DOHH2 (cell line): ENCODE measurements around the gene TSHZ2.

Experiments used
- EZH2phosphoT487 ChIP-seq: fragments of 200-600 bp; sonication (generic); IDR thresholded peaks from 2 replicates; pipeline ENCODE4 v1.6.1; 2017; ENCODE audit warnings: borderline replicate concordance, mild to moderate bottlenecking, antibody characterized with exemption, low read length, moderate library complexity, mixed read lengths
- TF ChIP-seq, protein P1 (sequence below): fragments of 200-600 bp; sonication (generic); IDR thresholded peaks from one replicate; pipeline ENCODE4 v1.5.1; 2014; ENCODE audit warnings: antibody characterized with exemption, mild to moderate bottlenecking, low read depth, low read length; ENCODE audit not compliant: poor library complexity, severe bottlenecking

DNA sequence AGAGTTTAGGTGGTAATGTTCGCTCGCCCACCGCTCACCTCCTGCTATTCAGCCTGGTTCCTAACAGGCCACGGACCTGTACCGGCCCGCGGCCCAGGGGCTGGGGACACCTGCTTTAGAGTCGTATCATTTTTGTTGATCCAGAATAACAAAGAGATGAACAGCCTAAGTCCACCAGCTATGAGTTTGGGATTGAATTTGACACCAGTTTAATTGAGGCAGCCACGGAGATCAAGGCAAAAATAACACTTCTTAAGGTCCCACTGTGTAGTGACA is 108.5 kb downstream of the TSHZ2 start:
- TF ChIP-seq, protein P1, sequence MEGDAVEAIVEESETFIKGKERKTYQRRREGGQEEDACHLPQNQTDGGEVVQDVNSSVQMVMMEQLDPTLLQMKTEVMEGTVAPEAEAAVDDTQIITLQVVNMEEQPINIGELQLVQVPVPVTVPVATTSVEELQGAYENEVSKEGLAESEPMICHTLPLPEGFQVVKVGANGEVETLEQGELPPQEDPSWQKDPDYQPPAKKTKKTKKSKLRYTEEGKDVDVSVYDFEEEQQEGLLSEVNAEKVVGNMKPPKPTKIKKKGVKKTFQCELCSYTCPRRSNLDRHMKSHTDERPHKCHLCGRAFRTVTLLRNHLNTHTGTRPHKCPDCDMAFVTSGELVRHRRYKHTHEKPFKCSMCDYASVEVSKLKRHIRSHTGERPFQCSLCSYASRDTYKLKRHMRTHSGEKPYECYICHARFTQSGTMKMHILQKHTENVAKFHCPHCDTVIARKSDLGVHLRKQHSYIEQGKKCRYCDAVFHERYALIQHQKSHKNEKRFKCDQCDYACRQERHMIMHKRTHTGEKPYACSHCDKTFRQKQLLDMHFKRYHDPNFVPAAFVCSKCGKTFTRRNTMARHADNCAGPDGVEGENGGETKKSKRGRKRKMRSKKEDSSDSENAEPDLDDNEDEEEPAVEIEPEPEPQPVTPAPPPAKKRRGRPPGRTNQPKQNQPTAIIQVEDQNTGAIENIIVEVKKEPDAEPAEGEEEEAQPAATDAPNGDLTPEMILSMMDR: no peak
- no peak for TF ChIP-seq EZH2phosphoT487
